Activated CD4-positive, alpha-beta T cell treated with anti-CD3 and anti-CD28 coated beads, Interleukin-2, amount 50 U/mL, for 4 hours (primary cell): ENCODE measurements around the gene LACTB.

Experiments used
- DNase-seq, 2 experiments: peaks; one replicate each; pipeline ENCODE4 v3.0.0-alpha.2; 2020

Gene LACTB

DNA sequence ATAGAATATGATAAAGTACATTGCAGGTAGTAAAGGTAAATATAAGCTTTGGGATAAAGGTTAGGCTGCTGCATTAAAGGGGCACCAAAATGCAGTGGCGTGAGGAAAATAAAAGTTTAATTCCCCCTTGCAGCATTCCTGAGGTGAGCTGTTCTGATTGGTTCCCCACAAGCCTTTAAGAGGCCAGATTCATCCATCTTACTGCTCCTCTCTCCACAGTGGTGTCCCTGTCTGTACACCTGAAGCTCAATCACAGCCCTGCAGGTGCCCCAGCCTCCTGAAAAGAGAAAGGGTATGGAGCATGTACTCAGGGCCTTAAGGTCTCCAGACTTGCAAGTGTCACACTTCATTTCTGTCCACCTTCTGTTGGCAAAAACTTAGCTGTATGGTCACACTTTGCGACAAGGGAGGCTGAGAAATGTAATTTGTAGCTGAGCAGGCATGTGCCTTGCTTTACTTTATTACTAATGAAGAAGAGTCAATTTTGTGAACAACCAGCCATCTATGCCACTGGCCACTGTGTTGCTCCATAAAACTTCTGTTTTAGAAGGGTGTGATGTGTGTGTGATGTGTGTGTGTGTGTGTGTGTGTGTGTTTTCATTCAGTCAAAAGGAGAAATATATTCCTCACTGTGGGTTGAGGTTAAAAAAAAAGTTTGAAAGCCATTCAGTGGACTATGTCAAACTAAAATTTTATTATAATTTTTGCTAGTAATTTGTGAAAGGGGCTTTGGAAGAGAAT, 12.8 kb downstream of the LACTB start:
- DNase-seq = no peak

DNA sequence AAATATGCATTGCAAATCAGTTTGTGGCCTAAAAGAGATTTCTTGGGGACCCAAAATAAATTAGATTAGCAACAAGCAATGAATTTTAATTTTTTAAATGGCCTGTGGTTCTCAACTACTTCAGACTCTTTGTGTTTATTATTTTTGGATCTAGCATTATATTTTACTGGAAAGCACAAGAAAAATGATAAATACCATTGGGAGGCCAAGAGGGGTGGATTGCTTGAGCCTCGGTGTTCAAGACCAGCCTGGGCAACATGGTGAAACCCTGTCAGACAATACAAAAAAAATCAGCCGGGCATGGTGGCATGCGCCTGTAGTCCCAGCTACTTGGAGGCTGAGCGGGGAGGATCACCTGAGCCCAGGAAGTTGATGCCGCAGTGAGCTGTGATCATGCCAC, 13.6 kb downstream of the LACTB start:
- DNase-seq = no peak

DNA sequence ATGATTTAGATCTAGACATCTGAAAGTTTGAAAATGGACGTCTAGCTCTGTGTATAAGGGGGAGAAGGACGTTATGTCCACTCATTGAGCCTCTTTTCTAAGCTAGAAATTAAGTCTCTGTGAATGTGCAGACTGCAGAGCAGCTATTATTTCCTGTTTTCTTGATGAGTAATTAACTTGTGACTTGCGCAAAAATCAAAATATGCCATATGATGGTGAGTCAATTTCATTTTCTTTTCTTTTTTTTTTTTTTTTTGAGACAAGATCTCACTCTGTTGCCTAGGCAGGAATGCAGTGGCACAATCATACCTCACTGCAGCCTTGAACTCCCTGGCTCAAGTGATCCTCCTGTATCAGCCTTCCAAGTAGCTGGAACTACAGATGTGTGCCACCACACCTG, 14.1 kb downstream of the LACTB start:
- no peak for DNase-seq

GRCh38 chr15:63136742-63137141, 15.1 kb downstream of the LACTB start:
- no peak for DNase-seq

DNA sequence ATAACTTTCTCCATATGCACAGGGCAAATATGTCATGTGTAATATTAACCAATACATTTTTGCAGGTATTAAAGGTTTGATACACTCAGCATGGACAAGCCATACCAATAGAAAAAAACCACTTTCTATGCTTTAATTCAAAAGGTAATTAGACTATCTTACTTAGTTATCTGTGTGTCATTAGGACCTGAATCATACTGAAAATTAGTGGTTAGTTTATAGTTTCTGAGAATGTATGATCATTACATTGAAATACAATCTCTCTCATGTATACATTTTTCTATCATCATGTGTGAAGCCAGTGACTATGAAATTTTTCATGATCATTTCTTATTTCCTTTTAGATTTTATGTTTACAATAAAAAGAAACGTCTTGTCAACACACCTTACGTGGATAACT, 19.3 kb downstream of the LACTB start:
- DNase-seq = no peak

DNA sequence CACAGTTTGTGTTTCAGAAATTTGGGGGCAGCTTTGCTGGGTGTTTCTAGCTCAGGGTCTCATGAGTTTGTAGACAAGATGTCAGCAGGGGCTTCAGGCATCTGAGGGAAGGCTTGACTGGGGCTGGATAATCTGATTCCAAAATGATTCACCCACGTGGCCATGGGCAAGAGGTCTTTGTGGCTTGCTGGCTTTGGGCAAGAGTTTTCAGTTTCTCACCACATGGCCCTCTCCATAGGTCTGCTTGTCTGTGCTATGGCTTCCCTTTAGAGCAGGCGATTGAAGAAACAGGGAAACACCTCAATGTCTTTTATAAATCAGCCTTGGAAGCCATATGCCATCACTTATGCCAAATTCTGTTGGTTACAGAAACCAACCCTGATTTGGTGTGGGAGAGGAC, 23.8 kb downstream of the LACTB start:
- no peak for DNase-seq

DNA sequence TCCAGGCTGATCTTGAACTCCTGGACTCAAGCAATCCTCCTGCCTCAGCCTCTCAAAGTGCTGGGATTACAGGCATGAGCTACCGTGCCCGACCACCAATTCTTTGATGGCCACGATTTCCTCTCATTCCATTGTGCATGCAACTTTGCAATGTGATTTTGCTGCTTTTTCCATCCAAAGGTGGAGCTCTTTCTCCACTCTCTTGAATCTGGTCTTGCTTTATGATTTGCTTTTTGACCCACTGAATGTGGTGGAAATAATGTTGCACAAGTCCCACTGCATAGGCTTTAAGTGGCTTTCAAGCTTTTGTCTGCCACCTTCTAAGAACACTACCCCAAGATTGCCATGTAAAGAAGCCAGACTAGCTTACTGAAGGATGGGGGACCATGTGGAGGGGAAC, 25.0 kb downstream of the LACTB start:
- no peak for DNase-seq

- no peak for DNase-seq
Measured at GRCh38 chr15:63151665-63152064, 30.0 kb downstream of the LACTB start.

- DNase-seq = no peak
Measured at GRCh38 chr15:63155486-63155885, 33.8 kb downstream of the LACTB start.

GRCh38 chr15:63156086-63156710, 34.5 kb downstream of the LACTB start:
- DNase-seq = no peak

- no peak for DNase-seq
Measured at GRCh38 chr15:63156755-63157117, 35.1 kb downstream of the LACTB start.

- DNase-seq = peak; percentile 82 to 87
Measured at GRCh38 chr15:63157118-63157843, 35.6 kb downstream of the LACTB start, which contains the start of gene RPS27L. RPS27L (minus strand) TSS chr15:63157477; CDS start chr15:63157405, 72 bp downstream.

GRCh38 chr15:63157891-63158431, 36.3 kb downstream of the LACTB start:
- DNase-seq = no peak

- DNase-seq = no peak
Measured at GRCh38 chr15:63160638-63161037, 39.0 kb downstream of the LACTB start.

DNA sequence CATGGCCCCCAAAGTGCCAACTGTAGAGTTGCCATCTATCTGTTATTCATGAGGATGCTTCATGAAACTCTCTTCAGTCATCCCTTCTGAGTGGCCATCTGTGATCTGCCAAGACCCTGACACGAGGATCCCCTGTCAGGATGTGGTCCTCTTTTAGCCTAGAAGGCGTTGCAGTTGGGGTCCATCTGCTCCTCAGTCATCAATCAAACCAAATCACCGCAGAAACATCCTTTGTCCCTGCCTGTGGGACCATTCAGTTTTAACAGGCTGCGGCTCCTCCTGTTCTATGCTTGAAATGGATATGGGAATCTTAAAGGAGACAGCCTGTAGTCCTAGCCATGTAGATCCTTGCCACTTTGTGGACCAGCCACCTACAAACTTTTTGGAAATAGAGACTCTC, 41.6 kb downstream of the LACTB start:
- DNase-seq = no peak

- DNase-seq = no peak
Measured at GRCh38 chr15:63165166-63165859, 43.7 kb downstream of the LACTB start.

GRCh38 chr15:63166219-63166618, 44.6 kb downstream of the LACTB start:
- DNase-seq = no peak

GRCh38 chr15:63169788-63170187, 48.1 kb downstream of the LACTB start:
- no peak for DNase-seq

DNA sequence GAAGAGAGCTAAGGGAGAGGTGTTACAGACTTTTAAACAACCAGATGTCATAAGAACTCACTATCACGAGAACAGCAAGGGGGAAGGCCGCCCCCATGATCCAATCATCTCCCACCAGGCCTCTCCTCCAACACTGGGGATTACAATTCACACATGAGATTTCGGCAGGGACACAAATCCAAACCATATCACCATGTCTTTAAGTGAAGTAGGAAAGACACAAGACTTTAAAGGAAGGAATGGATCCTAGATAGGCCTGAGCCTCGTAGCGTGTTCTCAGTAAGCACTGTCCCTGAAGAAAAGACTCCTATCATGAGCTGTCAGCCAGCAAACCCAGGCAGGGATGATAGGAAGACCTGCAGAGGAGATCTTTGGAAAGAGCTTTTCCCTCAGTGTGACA, 50.7 kb downstream of the LACTB start:
- DNase-seq = no peak

DNA sequence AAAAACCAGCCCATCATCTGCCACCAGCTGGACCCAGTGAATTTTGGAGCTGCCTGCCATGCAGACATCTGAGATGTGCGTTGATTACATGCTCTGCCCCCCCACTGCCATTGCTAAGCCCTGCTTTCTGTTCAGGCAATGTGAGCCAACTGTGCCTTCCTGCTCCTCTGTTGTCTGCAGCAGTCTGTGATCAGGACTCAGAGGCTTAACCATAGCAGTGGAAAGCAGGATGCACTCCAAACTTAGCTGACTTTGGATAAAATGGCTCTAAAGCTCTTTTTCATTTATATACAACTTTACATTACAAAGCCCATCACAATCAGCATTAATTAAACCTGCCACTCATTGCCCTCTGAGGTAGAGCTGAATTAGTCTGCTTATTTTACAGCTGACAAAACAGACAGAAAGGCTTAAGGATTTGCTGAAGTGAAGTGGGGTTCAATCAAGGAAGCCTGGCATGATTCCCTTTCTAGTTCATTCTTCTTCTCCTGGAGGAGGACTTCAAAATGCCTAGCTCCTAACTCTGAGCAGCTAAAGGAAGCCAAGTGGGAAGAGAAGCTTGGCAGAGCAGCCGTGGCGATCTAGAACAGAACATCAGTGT, 51.3 kb downstream of the LACTB start:
- no peak for DNase-seq

GRCh38 chr15:63176302-63176701, 54.6 kb downstream of the LACTB start:
- no peak for DNase-seq

DNA sequence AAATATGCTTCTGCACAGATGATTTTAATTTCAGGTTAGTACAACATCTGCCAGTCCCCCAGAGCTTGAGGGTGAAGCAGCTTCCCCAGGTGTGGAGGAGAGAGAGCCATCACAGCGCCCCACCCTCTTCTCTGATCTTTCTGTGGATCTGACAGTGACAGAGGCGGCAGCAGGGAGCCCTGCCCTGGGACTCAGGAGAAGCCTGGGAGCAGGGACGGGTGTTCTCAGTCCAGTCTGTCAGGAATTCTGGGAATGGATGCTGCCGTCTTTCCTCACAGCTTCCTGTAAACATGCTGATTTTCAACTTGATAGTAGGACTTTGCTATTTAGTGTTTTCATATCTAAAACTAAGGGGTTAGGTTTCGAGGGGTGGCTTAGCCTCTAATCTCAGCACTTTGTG, 56.4 kb downstream of the LACTB start:
- DNase-seq = no peak

DNA sequence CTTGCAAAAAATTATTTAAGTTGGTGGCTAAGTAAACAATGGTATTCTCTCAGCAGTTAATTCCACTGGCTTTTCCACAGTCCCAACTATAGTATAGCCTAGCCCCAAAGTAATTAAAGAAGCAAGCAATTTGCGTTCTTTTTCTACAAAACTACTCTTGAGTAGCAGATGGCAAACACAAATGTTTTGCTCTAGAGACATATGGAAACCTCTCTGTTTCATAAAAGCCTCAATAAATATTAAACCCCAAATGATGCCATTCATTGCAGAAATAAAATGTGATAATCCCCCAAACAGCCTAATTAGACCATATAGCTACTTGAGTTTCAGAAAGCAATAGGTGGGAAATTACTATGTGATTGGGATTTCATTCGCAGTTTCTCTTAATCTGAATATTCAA, 59.1 kb downstream of the LACTB start:
- no peak for DNase-seq
